Heart left ventricle (tissue), 13 donors: Measurements from ENCODE around the gene DCDC2.
"Not testable (repeated sequence)": the region's sequence is repeated elsewhere in the genome, so short reads cannot be mapped to it uniquely, and the experiment has no call there.

Experiments used
- POLR2A ChIP-seq, 2 donors: fragments of 450-650 bp; IDR thresholded peaks; one replicate each; pipeline ENCODE4 v1.6.1; 2017; ENCODE audit warnings: antibody characterized with exemption in 2 of 2, mild to moderate bottlenecking in 2 of 2, moderate library complexity in 2 of 2
- TF ChIP-seq, protein P1 (sequence below), 12 donors: fragments of 200-600 bp; sonication (generic) in 4 of 12; IDR thresholded peaks; one replicate each; pipeline versions ENCODE4 v1.5.0 to v1.8.0; 2018 to 2022; ENCODE audit warnings: antibody characterized with exemption in 12 of 12, mild to moderate bottlenecking in 5 of 12
- donor health status: ischemic (EF 13 %, LVEDD 7.1; RV severe dilation, severe dysfunction).
- donor health status: DM: no; HTN: yes; CAD: no.
- donor health status: DM: no; HTN: no; CAD: no.
- donor health status: ischemic (EF 25% LVEDD 6.9; RV normal size, moderate dysfunction).
- donor health status: ischemic (EF 25% LVEDD 5.7; RV mildly dilated, moderate dysfunction).
- donor health status: ischemic (EF 35%, LVEDD 5.7; RV mildly dilated, moderate dysfunction).
- donor health status: nonischemic (EF 11% LVEDD 7.7; RV severe dilation, severe dysfunction).
- donor health status: DM: yes; HTN: yes; CAD: no.
- donor health status: PGD.
- donor health status: ischemic (EF 29% LVEDD 5.4; RV normal size, mild dysfunction).
- donor health status: nonischemic (EF 23%, LVEDD 6.1; RV moderate dilation, normal function).

DNA sequence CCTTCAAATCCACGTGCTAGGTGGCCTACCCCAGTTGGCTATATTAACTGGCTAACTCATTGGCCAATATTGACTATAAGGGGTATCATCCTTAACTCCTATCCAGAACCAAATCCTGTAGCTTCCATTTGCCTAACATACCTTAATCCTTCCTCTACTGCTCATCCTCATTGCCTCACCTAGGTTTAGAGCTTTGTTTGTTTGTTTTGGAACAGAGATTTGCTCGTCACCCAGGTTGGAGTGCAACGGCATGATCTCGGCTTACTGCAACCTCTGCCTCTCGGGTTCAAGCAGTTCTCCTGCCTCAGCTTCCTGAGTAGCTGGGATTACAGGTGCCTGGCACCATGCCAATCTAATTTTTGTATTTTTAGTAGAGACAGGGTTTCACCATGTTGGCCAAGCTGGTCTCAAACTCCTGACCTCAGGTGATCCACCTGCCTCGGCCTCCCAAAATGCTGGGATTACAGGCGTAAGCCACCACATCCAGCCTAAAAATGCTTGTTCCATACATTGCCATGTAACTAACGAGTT lies 7.3 kb upstream of the DCDC2 start:
- not testable (repeated sequence) for TF ChIP-seq POLR2A (IDR thresholded peaks at IDR 0.05)
- TF ChIP-seq, protein P1, sequence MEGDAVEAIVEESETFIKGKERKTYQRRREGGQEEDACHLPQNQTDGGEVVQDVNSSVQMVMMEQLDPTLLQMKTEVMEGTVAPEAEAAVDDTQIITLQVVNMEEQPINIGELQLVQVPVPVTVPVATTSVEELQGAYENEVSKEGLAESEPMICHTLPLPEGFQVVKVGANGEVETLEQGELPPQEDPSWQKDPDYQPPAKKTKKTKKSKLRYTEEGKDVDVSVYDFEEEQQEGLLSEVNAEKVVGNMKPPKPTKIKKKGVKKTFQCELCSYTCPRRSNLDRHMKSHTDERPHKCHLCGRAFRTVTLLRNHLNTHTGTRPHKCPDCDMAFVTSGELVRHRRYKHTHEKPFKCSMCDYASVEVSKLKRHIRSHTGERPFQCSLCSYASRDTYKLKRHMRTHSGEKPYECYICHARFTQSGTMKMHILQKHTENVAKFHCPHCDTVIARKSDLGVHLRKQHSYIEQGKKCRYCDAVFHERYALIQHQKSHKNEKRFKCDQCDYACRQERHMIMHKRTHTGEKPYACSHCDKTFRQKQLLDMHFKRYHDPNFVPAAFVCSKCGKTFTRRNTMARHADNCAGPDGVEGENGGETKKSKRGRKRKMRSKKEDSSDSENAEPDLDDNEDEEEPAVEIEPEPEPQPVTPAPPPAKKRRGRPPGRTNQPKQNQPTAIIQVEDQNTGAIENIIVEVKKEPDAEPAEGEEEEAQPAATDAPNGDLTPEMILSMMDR (IDR thresholded peaks at IDR 0.05): not testable (repeated sequence)
